ENCODE measurements around the gene PPT1.

GRCh38 chr1:40105028-40105427, 8.0 kb upstream of the PPT1 start:
- TF ChIP-seq CTCF (IDR thresholded peaks at IDR 0.05) (no peak), POLR2AphosphoS5 (IDR thresholded peaks at IDR 0.05) (no peak), POLR2A (IDR thresholded peaks at IDR 0.05) (no peak)
